GM21423 (cell line): ENCODE measurements around the gene ABHD13.
"Not testable (repeated sequence)": the region's sequence is repeated elsewhere in the genome, so short reads cannot be mapped to it uniquely, and the experiment has no call there.

Experiments used
- ATAC-seq: cut with Tn5 transposase; IDR thresholded peaks from one replicate; pipeline ENCODE4 v1.9.1; 2021; ENCODE audit warnings: mild to moderate bottlenecking, moderate library complexity; ENCODE audit not compliant: unreplicated experiment

The ABHD13 gene

GRCh38 chr13:108223687-108224503, 5.7 kb downstream of the ABHD13 start:
- no peak for ATAC-seq

- peak; percentile 73 for ATAC-seq
Observed at GRCh38 chr13:108225440-108225839, 7.2 kb downstream of the ABHD13 start.

GRCh38 chr13:108226184-108226583, 8.0 kb downstream of the ABHD13 start:
- ATAC-seq, result peak; percentile 38

- no peak for ATAC-seq
Observed at GRCh38 chr13:108227651-108228272, 9.6 kb downstream of the ABHD13 start.

- no peak for ATAC-seq
Observed at GRCh38 chr13:108230377-108230776, 12.2 kb downstream of the ABHD13 start.

- ATAC-seq, result peak; percentile 64
Observed at GRCh38 chr13:108249150-108249549, 31.0 kb downstream of the ABHD13 start.

- ATAC-seq, result no peak
Observed at GRCh38 chr13:108257248-108257647, 39.1 kb downstream of the ABHD13 start.

- no peak for ATAC-seq
Observed at GRCh38 chr13:108263621-108264355, 45.6 kb downstream of the ABHD13 start.

- no peak for ATAC-seq
Observed at GRCh38 chr13:108266321-108266990, 48.3 kb downstream of the ABHD13 start.

GRCh38 chr13:108267347-108267746, 49.2 kb downstream of the ABHD13 start:
- no peak for ATAC-seq

GRCh38 chr13:108267855-108268254, 49.7 kb downstream of the ABHD13 start:
- not testable (repeated sequence) for ATAC-seq

- ATAC-seq, result no peak
Observed at GRCh38 chr13:108268466-108269112, 50.4 kb downstream of the ABHD13 start.

GRCh38 chr13:108269601-108270328, 51.6 kb downstream of the ABHD13 start, which contains the start of gene TNFSF13B:
Gene TNFSF13B (plus strand): TSS chr13:108269718. CDS start chr13:108269896, 178 bp downstream.
- ATAC-seq, result peak; percentile 71

GRCh38 chr13:108270442-108270841, 52.2 kb downstream of the ABHD13 start:
- ATAC-seq, result peak; percentile 13

GRCh38 chr13:108272333-108272732, 54.1 kb downstream of the ABHD13 start:
- ATAC-seq, result no peak

- no peak for ATAC-seq
Observed at GRCh38 chr13:108273429-108274118, 55.4 kb downstream of the ABHD13 start.

- no peak for ATAC-seq
Observed at GRCh38 chr13:108274718-108275117, 56.5 kb downstream of the ABHD13 start.

- no peak for ATAC-seq
Observed at GRCh38 chr13:108276060-108276459, 57.9 kb downstream of the ABHD13 start.

- ATAC-seq, result no peak
Observed at GRCh38 chr13:108278466-108278865, 60.3 kb downstream of the ABHD13 start.
